ENCODE data around the gene BACE2. TPM values are rescaled to one million over a fixed set of nuclear protein-coding genes. Genes with fewer than 3 reads are reported as not detected.

BACE2 gene
- polyA plus RNA-seq, 2 of the 4 experiments (the other 2 are of a cell fraction): 15.2 to 26.0 TPM

DNA sequence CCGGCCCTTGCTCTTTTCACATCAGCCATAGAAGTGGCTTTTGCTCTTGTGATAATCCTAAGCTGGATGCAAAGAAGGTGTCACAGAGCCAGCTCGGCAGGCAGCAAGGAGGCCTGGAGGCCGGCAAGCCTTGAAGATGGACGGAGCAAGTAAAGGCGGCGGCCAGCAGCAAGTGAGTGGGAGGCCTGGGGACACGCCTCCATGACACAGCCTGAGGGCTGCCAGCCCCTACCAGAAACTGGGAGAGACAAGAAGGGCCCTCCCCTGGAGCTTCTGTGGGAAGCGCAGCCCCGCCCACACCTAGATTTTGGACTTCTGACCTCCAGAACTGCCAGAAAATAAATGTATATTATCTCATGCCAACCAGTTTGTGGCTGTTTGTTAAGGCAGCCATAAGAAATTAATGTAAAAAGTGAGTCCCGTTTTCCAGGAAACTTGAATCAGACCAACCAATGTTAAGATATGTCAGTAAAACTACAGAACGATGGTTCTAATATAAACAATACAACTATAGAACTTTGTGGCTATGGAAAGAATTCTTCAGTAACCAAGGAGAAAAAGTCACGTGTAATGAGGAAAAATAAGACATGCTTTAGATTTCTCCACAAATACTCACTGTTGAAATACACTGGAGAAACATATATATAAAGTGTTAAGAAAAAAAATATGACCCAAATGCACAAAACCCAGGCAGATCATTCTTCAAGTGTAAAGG is 49.9 kb downstream of the BACE2 start:
- no peak for DNase-seq (ENCODE audit: low read depth in 1 of 2, low spot score in 1 of 2)
- WGBS (ENCODE audit: missing lambda C conversion rate): 90% methylated on average over 11 of the region's 12 CpGs
- TF ChIP-seq, protein P1, sequence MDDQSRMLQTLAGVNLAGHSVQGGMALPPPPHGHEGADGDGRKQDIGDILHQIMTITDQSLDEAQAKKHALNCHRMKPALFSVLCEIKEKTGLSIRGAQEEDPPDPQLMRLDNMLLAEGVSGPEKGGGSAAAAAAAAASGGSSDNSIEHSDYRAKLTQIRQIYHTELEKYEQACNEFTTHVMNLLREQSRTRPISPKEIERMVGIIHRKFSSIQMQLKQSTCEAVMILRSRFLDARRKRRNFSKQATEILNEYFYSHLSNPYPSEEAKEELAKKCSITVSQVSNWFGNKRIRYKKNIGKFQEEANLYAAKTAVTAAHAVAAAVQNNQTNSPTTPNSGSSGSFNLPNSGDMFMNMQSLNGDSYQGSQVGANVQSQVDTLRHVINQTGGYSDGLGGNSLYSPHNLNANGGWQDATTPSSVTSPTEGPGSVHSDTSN (IDR thresholded peaks at IDR 0.05): no peak
- TF ChIP-seq KDM1A (IDR thresholded peaks at IDR 0.05; ENCODE audit: low read depth) (no peak), TP53 (CRISPR knock-in tag; IDR thresholded peaks at IDR 0.05) (no peak), RARB (CRISPR knock-in tag; IDR thresholded peaks at IDR 0.05) (no peak), EHF (CRISPR knock-in tag; IDR thresholded peaks at IDR 0.05) (no peak), FOXS1 (CRISPR knock-in tag; IDR thresholded peaks at IDR 0.05) (no peak), BHLHE40 (IDR thresholded peaks at IDR 0.05; ENCODE audit: low read depth, low read length) (no peak), POLR2AphosphoS2 (conservative IDR thresholded peaks at IDR 0.05; ENCODE audit: low read length) (no peak), HOXB13 (CRISPR knock-in tag; IDR thresholded peaks at IDR 0.05; ENCODE audit: low read depth) (no peak), HDAC2 (IDR thresholded peaks at IDR 0.05) (no peak), FOSL2 (IDR thresholded peaks at IDR 0.05) (no peak), FOSL2 (CRISPR knock-in tag; IDR thresholded peaks at IDR 0.05) (no peak), MYC (IDR thresholded peaks at IDR 0.05; ENCODE audit: borderline replicate concordance, low read length) (no peak), MAX (IDR thresholded peaks at IDR 0.05) (no peak), HEYL (CRISPR knock-in tag; IDR thresholded peaks at IDR 0.05) (no peak), NFE2L2 (conservative IDR thresholded peaks at IDR 0.05; ENCODE audit: low read length) (no peak), CEBPB (IDR thresholded peaks at IDR 0.05) (no peak), ELK1 (IDR thresholded peaks at IDR 0.05; ENCODE audit: low read depth, low read length) (no peak), SMC3 (IDR thresholded peaks at IDR 0.05) (no peak)
- Histone ChIP-seq H3K27ac (no peak overlapping the region), H3K4me1 (no peaks in the 10 kb centered on the region), H3K4me2 (no peak overlapping the region), H3K9me3 (no peaks in the 10 kb centered on the region), H3K4me3 (no peak overlapping the region)
- ATAC-seq: no peak
- POLR2A ChIA-PET: no interaction called here
- no peak for FAIRE-seq
- CTCF ChIA-PET: interaction anchor here (1.2 kb wide), 1 partner anchor 9 kb away, joined by 4 read pairs; no protein-coding TSS in a partner anchor

DNA sequence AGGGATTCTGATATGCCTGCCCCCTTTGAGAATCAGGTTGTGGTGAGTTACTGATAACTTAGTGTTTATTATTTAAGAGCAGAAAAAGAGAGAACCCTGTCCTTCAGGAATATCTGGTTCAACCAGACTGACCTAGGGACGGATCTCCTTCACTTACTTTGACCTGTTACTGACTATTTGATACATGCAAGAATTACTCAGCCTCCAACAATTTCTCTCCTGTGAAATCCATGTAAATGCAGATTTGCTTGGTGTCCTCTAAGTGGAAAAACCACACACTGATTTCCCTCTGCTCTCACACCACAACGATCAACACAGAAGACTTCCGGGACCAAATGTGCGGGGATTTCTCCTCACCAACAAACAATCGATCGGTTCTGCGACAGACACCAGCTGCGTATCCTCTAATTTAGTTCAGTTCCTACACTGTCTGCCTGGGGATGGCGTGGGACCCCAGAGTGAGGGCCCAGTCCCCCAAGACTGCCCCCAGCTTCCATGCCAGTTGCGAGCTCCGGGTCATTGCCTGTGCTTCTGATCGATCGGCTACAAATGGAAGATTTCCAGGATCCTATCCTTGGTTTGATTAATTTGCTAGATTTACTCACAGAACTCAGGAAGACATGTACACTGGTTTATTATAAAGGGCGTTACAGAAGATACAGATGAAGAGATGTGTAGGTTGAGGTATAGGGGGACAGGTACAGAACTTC is 51.7 kb downstream of the BACE2 start:
- Histone ChIP-seq H3K27ac (no peak overlapping the region), H3K4me1 (no peaks in the 10 kb centered on the region), H3K9me3 (no peaks in the 10 kb centered on the region), H3K4me2 (no peak overlapping the region), H3K4me3 (no peak overlapping the region)
- 89% methylated on average over 14 of the region's 14 CpGs for WGBS (ENCODE audit: missing lambda C conversion rate)
- ATAC-seq: no peak
- ChIA-PET CTCF (interaction anchor here (1.7 kb wide), 1 partner anchor 63 kb away, joined by 4 read pairs; no protein-coding TSS in a partner anchor), POLR2A (no interaction called here)
- TF ChIP-seq CBX8 (IDR thresholded peaks at IDR 0.05): no peak
- TF ChIP-seq RFX5 (IDR thresholded peaks at IDR 0.05): no peak
- TF ChIP-seq EHMT2 (IDR thresholded peaks at IDR 0.05; ENCODE audit: low read depth): no peak
- TF ChIP-seq MYC (IDR thresholded peaks at IDR 0.05; ENCODE audit: borderline replicate concordance, low read length): no peak
- no peak for TF ChIP-seq CHD4 (IDR thresholded peaks at IDR 0.05; ENCODE audit: borderline replicate concordance)
- no peak for TF ChIP-seq HOXA7 (CRISPR knock-in tag; IDR thresholded peaks at IDR 0.05)
- no peak for FAIRE-seq
- no peak for DNase-seq (ENCODE audit: low read depth in 1 of 2, low spot score in 1 of 2)
